Upper lobe of right lung (tissue), 1 donor: ENCODE results near the gene CLEC3B. TPM values are rescaled to one million over a fixed set of nuclear protein-coding genes. Genes with fewer than 3 reads are reported as not detected.

ENCODE experiments used
- ATAC-seq: fragments of 200-7000 bp; cut with Tn5 transposase; one replicate; pipeline ENCODE4 v1.9.1; 2020; ENCODE audit warnings: mild to moderate bottlenecking, moderate library complexity
- DNase-seq: peaks from one replicate; pipeline ENCODE4 v3.0.0-alpha.2; 2020
- H3K27ac ChIP-seq: fragments of 200-600 bp; one replicate; pipeline ENCODE4 v1.8.0; 2022
- H3K27me3 ChIP-seq: fragments of 200-600 bp; one replicate; pipeline ENCODE4 v1.8.0; 2022; ENCODE audit warnings: mild to moderate bottlenecking
- H3K36me3 ChIP-seq: fragments of 200-600 bp; one replicate; pipeline ENCODE4 v1.8.0; 2022
- H3K4me1 ChIP-seq: fragments of 200-600 bp; one replicate; pipeline ENCODE4 v1.8.0; 2022
- H3K4me3 ChIP-seq: fragments of 200-600 bp; one replicate; pipeline ENCODE4 v1.8.0; 2022; ENCODE audit warnings: mild to moderate bottlenecking
- H3K9me3 ChIP-seq: fragments of 200-600 bp; one replicate; pipeline ENCODE4 v1.8.0; 2022
- CTCF ChIP-seq: fragments of 200-600 bp; IDR thresholded peaks from one replicate; pipeline ENCODE4 v1.8.0; 2022; ENCODE audit warnings: antibody characterized with exemption
- intact Hi-C: fragments of 100-400 bp; cut with DNase I; formaldehyde crosslinking; loops from one replicate; pipeline ENCODE4 v1.11.0; 2022
- long read RNA-seq: library from polyadenylated mRNA; unstranded; transcript quantifications from one replicate; pipeline ENCODE4 v2.0.0, GENCODE V29; 2021
- total RNA-seq: library from RNA; stranded (reverse); fragmentation: NEBNext Ultra II Directional; extraction: Animal tissue kit (Norgen Biotek cat#: 25700); gene quantifications from one replicate; pipeline ENCODE4 v1.2.1, GENCODE V29; 2021
- donor health status: DM: no; HTN: yes; CAD: no; lungs with severe emphysema.

The CLEC3B gene, protein sequence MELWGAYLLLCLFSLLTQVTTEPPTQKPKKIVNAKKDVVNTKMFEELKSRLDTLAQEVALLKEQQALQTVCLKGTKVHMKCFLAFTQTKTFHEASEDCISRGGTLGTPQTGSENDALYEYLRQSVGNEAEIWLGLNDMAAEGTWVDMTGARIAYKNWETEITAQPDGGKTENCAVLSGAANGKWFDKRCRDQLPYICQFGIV
- 265 TPM for total RNA-seq
- long read RNA-seq, transcript CLEC3B-201 (3 exons, 936 nt) = major isoform, 199 of 216 reads
- long read RNA-seq, partial matches to known transcripts = 2 of 216 reads
- long read RNA-seq, other reads (novel, unspliced or antisense) = 15 of 216 reads

- Histone ChIP-seq H3K27me3 (no peaks in the 10 kb centered on the region), H3K4me1 (peaks cover 37% of the 10 kb centered on the region), H3K36me3 (no peaks in the 10 kb centered on the region), H3K27ac (peak within 1 kb of the TSS; percentile 87), H3K4me3 (peak within 1 kb of the TSS; percentile 46), H3K9me3 (no peaks in the 10 kb centered on the region)
- intact Hi-C loops = no loop called here
- no peak for TF ChIP-seq CTCF
- peak; percentile 65 for DNase-seq
- peak; percentile 54 for ATAC-seq
These were observed at the start of gene CLEC3B for GRCh38 chr3:45026038-45026437. TSS of gene CLEC3B (plus strand) at chr3:45026303. CDS start at chr3:45026363, 60 bp downstream.

DNA sequence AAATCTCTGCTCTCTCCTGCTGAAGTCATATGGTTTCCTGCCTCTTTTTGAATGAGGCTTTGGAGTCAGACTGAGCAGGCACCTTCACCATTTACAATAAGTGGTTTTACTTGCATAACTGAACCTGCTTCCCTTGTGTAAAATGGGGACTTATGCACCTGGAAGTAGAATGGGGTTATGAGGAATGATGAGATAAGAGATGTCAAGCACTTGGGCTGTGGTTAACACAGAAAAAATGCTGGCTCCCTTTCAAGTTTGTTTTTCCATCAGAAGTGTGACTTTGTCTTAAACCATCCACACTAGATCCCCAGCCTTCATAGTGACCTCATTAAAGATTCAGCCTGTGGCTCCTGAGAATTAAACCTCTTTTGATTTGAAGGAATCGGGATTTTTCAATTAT, 44.9 kb upstream of the CLEC3B start:
- ATAC-seq = peak; percentile 63
- no peak overlapping the region for H3K27ac ChIP-seq

GRCh38 chr3:44981751-44982150, 44.4 kb upstream of the CLEC3B start:
- Histone ChIP-seq H3K9me3 (no peaks in the 10 kb centered on the region), H3K27me3 (no peaks in the 10 kb centered on the region), H3K27ac (no peak overlapping the region), H3K4me1 (peaks cover 60% of the 10 kb centered on the region), H3K36me3 (no peaks in the 10 kb centered on the region), H3K4me3 (no peak overlapping the region)
- TF ChIP-seq CTCF = no peak
- intact Hi-C loops = no loop called here
- no peak for ATAC-seq
- no peak for DNase-seq

More for the DNA sequence above, 44.9 kb upstream of the CLEC3B start:
- H3K36me3 ChIP-seq = no peaks in the 10 kb centered on the region
- no peak overlapping the region for H3K4me3 ChIP-seq
- DNase-seq = no peak
- no peaks in the 10 kb centered on the region for H3K9me3 ChIP-seq
- H3K27me3 ChIP-seq = no peaks in the 10 kb centered on the region
- TF ChIP-seq CTCF = no peak
- intact Hi-C loops = no loop called here
- H3K4me1 ChIP-seq = peaks cover 63% of the 10 kb centered on the region

- Histone ChIP-seq H3K27me3 (no peaks in the 10 kb centered on the region), H3K9me3 (no peaks in the 10 kb centered on the region), H3K4me1 (peaks cover 52% of the 10 kb centered on the region), H3K27ac (no peak overlapping the region), H3K36me3 (no peaks in the 10 kb centered on the region), H3K4me3 (no peak overlapping the region)
- TF ChIP-seq CTCF = no peak
- intact Hi-C loops = no loop called here
- ATAC-seq (no peak), DNase-seq (no peak)
These were observed 43.3 kb upstream of the CLEC3B start for GRCh38 chr3:44982817-44983216.

- H3K36me3 ChIP-seq = no peaks in the 10 kb centered on the region
- peaks cover 47% of the 10 kb centered on the region for H3K4me1 ChIP-seq
- ATAC-seq (peak; percentile 51), DNase-seq (no peak)
- intact Hi-C loops = no loop called here
- H3K4me3 ChIP-seq = no peak overlapping the region
- no peak for TF ChIP-seq CTCF
- H3K27ac ChIP-seq = no peak overlapping the region
- H3K9me3 ChIP-seq = no peaks in the 10 kb centered on the region
- no peaks in the 10 kb centered on the region for H3K27me3 ChIP-seq
These were observed 42.6 kb upstream of the CLEC3B start for GRCh38 chr3:44983484-44983941.
